ENCODE results near the gene CCDC27. TPM values are rescaled to one million over a fixed set of nuclear protein-coding genes. Genes with fewer than 3 reads are reported as not detected.
A peak's percentile ranks its signal among the peaks of the same experiment; 100 is the strongest.
"Not testable (repeated sequence)": the region's sequence is repeated elsewhere in the genome, so short reads cannot be mapped to it uniquely, and the experiment has no call there.

CCDC27 gene
- total and polyA plus RNA-seq, 5 donors from 2014 or later, result not detected

- ATAC-seq (ENCODE audit: low read depth in 2 of 2); H3K4me3 ChIP-seq (ENCODE audit: low read depth, low read length); H3K4me1 ChIP-seq (ENCODE audit: control insufficient read depth, insufficient read depth, low read length, poor library complexity, severe bottlenecking); H3K9me3 Mint-ChIP-seq; DNase-seq; H3K27me3 ChIP-seq (ENCODE audit: control insufficient read depth, insufficient read depth, low read length); H3K36me3 Mint-ChIP-seq; H3K36me3 ChIP-seq (ENCODE audit: control insufficient read depth, insufficient read depth, low read length); H3K9me3 ChIP-seq (ENCODE audit: control insufficient read depth in 2 of 2, low read length in 2 of 2); H3K27ac ChIP-seq (ENCODE audit: insufficient read depth, low read length, poor library complexity, severe bottlenecking): not testable (repeated sequence)
- H3K27me3 Mint-ChIP-seq, result peaks cover 30% of the 10 kb centered on the region
- peak overlapping the region in 1 of 4 donors; percentile 65 for H3K4me3 Mint-ChIP-seq
- peak overlapping the region in 1 of 3 donors; percentile 48 for H3K27ac Mint-ChIP-seq
- peaks cover 10 to 19% (median 16%) of the 10 kb centered on the region in 4 donors for H3K4me1 Mint-ChIP-seq
Measured at GRCh38 chr1:3800795-3801194, 48.5 kb downstream of the CCDC27 start.

DNA sequence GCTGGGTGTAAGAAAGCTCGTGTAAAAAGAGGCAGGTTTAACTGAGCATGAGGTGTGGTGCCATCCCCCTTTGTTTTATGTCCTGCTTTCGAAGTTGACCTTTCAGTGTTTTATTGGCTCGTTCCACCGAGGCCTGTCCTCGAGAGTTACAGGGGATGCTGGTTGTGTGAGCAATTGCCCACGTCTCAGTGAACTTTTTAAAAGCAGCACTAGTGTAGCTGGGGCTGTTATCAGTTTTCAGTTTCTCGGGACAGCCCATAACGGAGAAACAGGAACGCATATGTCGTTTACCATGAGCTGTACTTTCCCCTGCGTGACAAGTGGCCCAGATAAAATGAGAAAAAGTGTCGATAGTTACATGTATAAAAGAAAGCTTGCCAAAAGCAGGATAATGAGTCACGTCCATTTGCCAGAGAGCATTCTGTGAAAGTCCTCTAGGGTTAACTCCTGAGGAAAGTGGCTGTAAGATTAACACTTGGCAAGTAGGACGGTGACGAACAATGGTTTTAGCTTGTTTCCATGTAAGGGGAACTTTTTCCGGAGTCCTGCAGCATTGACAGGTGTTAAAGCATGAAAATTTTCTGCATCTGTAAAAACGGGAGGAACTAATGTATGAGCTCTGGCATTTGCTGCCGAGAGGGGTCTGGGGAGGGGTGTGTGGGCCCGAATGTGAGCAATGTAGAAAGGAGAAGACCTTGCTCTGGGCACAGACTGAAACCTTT, 51.8 kb downstream of the CCDC27 start:
- peaks cover 3% of the 10 kb centered on the region for H3K36me3 Mint-ChIP-seq
- H3K27ac Mint-ChIP-seq, result no peak overlapping the region
- ATAC-seq (ENCODE audit: low read depth in 2 of 2) (no peak), DNase-seq (no peak)
- Histone ChIP-seq H3K9me3 (ENCODE audit: control insufficient read depth in 2 of 2, low read length in 2 of 2) (no peaks in the 10 kb centered on the region), H3K27ac (ENCODE audit: insufficient read depth, low read length, poor library complexity, severe bottlenecking) (no peak overlapping the region), H3K27me3 (ENCODE audit: control insufficient read depth, insufficient read depth, low read length) (peaks cover 8% of the 10 kb centered on the region), H3K36me3 (ENCODE audit: control insufficient read depth, insufficient read depth, low read length) (no peaks in the 10 kb centered on the region), H3K4me3 (ENCODE audit: low read depth, low read length) (no peak overlapping the region), H3K4me1 (ENCODE audit: control insufficient read depth, insufficient read depth, low read length, poor library complexity, severe bottlenecking) (no peaks in the 10 kb centered on the region)
- peaks cover 0 to 2% (median 0%) of the 10 kb centered on the region in 7 donors for H3K9me3 Mint-ChIP-seq
- H3K4me1 Mint-ChIP-seq, result peaks cover 3 to 8% (median 6%) of the 10 kb centered on the region in 4 donors
- peaks cover 30% of the 10 kb centered on the region for H3K27me3 Mint-ChIP-seq
- no peak overlapping the region for H3K4me3 Mint-ChIP-seq

- not testable (repeated sequence) for H3K4me3 ChIP-seq (ENCODE audit: low read depth, low read length); H3K36me3 ChIP-seq (ENCODE audit: control insufficient read depth, insufficient read depth, low read length); H3K9me3 Mint-ChIP-seq; H3K4me1 ChIP-seq (ENCODE audit: control insufficient read depth, insufficient read depth, low read length, poor library complexity, severe bottlenecking); H3K27me3 ChIP-seq (ENCODE audit: control insufficient read depth, insufficient read depth, low read length); H3K9me3 ChIP-seq (ENCODE audit: control insufficient read depth in 2 of 2, low read length in 2 of 2); H3K36me3 Mint-ChIP-seq; H3K4me3 Mint-ChIP-seq; H3K4me1 Mint-ChIP-seq; H3K27ac ChIP-seq (ENCODE audit: insufficient read depth, low read length, poor library complexity, severe bottlenecking); ATAC-seq (ENCODE audit: low read depth in 2 of 2); H3K27ac Mint-ChIP-seq; DNase-seq
- peaks cover 30% of the 10 kb centered on the region for H3K27me3 Mint-ChIP-seq
Measured at GRCh38 chr1:3804627-3804944, 52.3 kb downstream of the CCDC27 start.

DNA sequence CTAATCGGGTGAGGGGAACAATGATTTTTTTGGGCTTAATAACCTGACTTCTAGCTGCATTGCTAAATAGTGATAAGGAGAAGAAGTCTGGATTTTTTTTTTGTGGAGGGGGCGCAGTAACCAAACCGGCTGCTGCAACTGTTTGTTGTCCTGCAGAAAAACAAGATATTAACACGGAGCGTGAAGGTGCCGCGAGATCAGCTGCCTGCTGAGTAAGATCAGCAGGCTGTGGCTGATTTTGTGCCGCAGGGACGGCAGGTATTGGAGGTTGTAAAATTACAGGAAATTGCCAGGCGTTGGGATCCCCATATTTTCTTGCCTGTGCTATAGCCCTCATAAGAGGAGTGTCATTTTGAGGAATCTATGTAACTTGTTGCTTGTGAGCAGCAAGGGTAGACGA, 52.8 kb downstream of the CCDC27 start:
- Mint-ChIP-seq H3K4me3 (no peak overlapping the region), H3K27me3 (peaks cover 30% of the 10 kb centered on the region), H3K9me3 (peaks cover 0 to 2% (median 0%) of the 10 kb centered on the region in 7 donors), H3K36me3 (no peaks in the 10 kb centered on the region), H3K27ac (peak overlapping the region in 1 of 3 donors; percentile 48), H3K4me1 (peaks cover 3 to 8% (median 6%) of the 10 kb centered on the region in 4 donors)
- H3K36me3 ChIP-seq (ENCODE audit: control insufficient read depth, insufficient read depth, low read length), result no peaks in the 10 kb centered on the region
- DNase-seq (no peak), ATAC-seq (ENCODE audit: low read depth in 2 of 2) (no peak)
- H3K4me1 ChIP-seq (ENCODE audit: control insufficient read depth, insufficient read depth, low read length, poor library complexity, severe bottlenecking), result no peaks in the 10 kb centered on the region
- H3K27ac ChIP-seq (ENCODE audit: insufficient read depth, low read length, poor library complexity, severe bottlenecking), result no peak overlapping the region
- H3K4me3 ChIP-seq (ENCODE audit: low read depth, low read length), result no peak overlapping the region
- no peaks in the 10 kb centered on the region for H3K9me3 ChIP-seq (ENCODE audit: control insufficient read depth in 2 of 2, low read length in 2 of 2)
- peaks cover 8% of the 10 kb centered on the region for H3K27me3 ChIP-seq (ENCODE audit: control insufficient read depth, insufficient read depth, low read length)

GRCh38 chr1:3807769-3808168, 55.5 kb downstream of the CCDC27 start:
- Mint-ChIP-seq H3K4me1 (no peaks in the 10 kb centered on the region), H3K9me3 (peaks cover 0 to 2% (median 0%) of the 10 kb centered on the region in 7 donors), H3K4me3 (no peak overlapping the region), H3K27ac (no peak overlapping the region), H3K36me3 (no peaks in the 10 kb centered on the region), H3K27me3 (peaks cover 15% of the 10 kb centered on the region)
- no peak for ATAC-seq (ENCODE audit: low read depth in 2 of 2)
- no peaks in the 10 kb centered on the region for H3K36me3 ChIP-seq (ENCODE audit: control insufficient read depth, insufficient read depth, low read length)
- H3K27me3 ChIP-seq (ENCODE audit: control insufficient read depth, insufficient read depth, low read length), result peaks cover 5% of the 10 kb centered on the region
- no peak overlapping the region for H3K4me3 ChIP-seq (ENCODE audit: low read depth, low read length)
- H3K9me3 ChIP-seq (ENCODE audit: control insufficient read depth in 2 of 2, low read length in 2 of 2), result no peaks in the 10 kb centered on the region
- no peaks in the 10 kb centered on the region for H3K4me1 ChIP-seq (ENCODE audit: control insufficient read depth, insufficient read depth, low read length, poor library complexity, severe bottlenecking)
- DNase-seq, result no peak
- no peak overlapping the region for H3K27ac ChIP-seq (ENCODE audit: insufficient read depth, low read length, poor library complexity, severe bottlenecking)

GRCh38 chr1:3809680-3810079, 57.4 kb downstream of the CCDC27 start:
- H3K27me3 ChIP-seq (ENCODE audit: control insufficient read depth, insufficient read depth, low read length), result no peaks in the 10 kb centered on the region
- no peak overlapping the region for H3K4me3 ChIP-seq (ENCODE audit: low read depth, low read length)
- DNase-seq (no peak), ATAC-seq (ENCODE audit: low read depth in 2 of 2) (no peak)
- H3K4me1 ChIP-seq (ENCODE audit: control insufficient read depth, insufficient read depth, low read length, poor library complexity, severe bottlenecking), result no peaks in the 10 kb centered on the region
- Mint-ChIP-seq H3K27me3 (peaks cover 6% of the 10 kb centered on the region), H3K36me3 (peaks cover 4% of the 10 kb centered on the region), H3K27ac (no peak overlapping the region), H3K9me3 (peaks cover 0 to 2% (median 0%) of the 10 kb centered on the region in 7 donors), H3K4me3 (no peak overlapping the region), H3K4me1 (no peaks in the 10 kb centered on the region)
- no peaks in the 10 kb centered on the region for H3K9me3 ChIP-seq (ENCODE audit: control insufficient read depth in 2 of 2, low read length in 2 of 2)
- H3K36me3 ChIP-seq (ENCODE audit: control insufficient read depth, insufficient read depth, low read length), result peaks cover 6% of the 10 kb centered on the region
- no peak overlapping the region for H3K27ac ChIP-seq (ENCODE audit: insufficient read depth, low read length, poor library complexity, severe bottlenecking)

GRCh38 chr1:3810149-3810761, 58.0 kb downstream of the CCDC27 start:
- not testable (repeated sequence) for H3K9me3 Mint-ChIP-seq; H3K27ac ChIP-seq (ENCODE audit: insufficient read depth, low read length, poor library complexity, severe bottlenecking); H3K27me3 Mint-ChIP-seq; ATAC-seq (ENCODE audit: low read depth in 2 of 2); H3K4me1 ChIP-seq (ENCODE audit: control insufficient read depth, insufficient read depth, low read length, poor library complexity, severe bottlenecking); H3K36me3 Mint-ChIP-seq; H3K27ac Mint-ChIP-seq; H3K4me3 ChIP-seq (ENCODE audit: low read depth, low read length); DNase-seq; H3K4me3 Mint-ChIP-seq; H3K27me3 ChIP-seq (ENCODE audit: control insufficient read depth, insufficient read depth, low read length); H3K4me1 Mint-ChIP-seq; H3K9me3 ChIP-seq (ENCODE audit: control insufficient read depth in 2 of 2, low read length in 2 of 2)
- H3K36me3 ChIP-seq (ENCODE audit: control insufficient read depth, insufficient read depth, low read length), result peaks cover 12% of the 10 kb centered on the region

GRCh38 chr1:3811595-3811911, 59.3 kb downstream of the CCDC27 start:
- peaks cover 12% of the 10 kb centered on the region for H3K36me3 Mint-ChIP-seq
- Histone ChIP-seq H3K9me3 (ENCODE audit: control insufficient read depth in 2 of 2, low read length in 2 of 2) (no peaks in the 10 kb centered on the region), H3K27me3 (ENCODE audit: control insufficient read depth, insufficient read depth, low read length) (no peaks in the 10 kb centered on the region), H3K36me3 (ENCODE audit: control insufficient read depth, insufficient read depth, low read length) (peaks cover 17% of the 10 kb centered on the region), H3K4me3 (ENCODE audit: low read depth, low read length) (no peak overlapping the region), H3K4me1 (ENCODE audit: control insufficient read depth, insufficient read depth, low read length, poor library complexity, severe bottlenecking) (no peaks in the 10 kb centered on the region), H3K27ac (ENCODE audit: insufficient read depth, low read length, poor library complexity, severe bottlenecking) (no peak overlapping the region)
- no peak overlapping the region for H3K27ac Mint-ChIP-seq
- ATAC-seq (ENCODE audit: low read depth in 2 of 2), result no peak
- DNase-seq, result no peak
- H3K9me3 Mint-ChIP-seq, result peaks cover 0 to 2% (median 0%) of the 10 kb centered on the region in 7 donors
- no peaks in the 10 kb centered on the region for H3K27me3 Mint-ChIP-seq
- H3K4me1 Mint-ChIP-seq, result no peaks in the 10 kb centered on the region
- no peak overlapping the region for H3K4me3 Mint-ChIP-seq

Measured in CD4-positive, CD25-positive, alpha-beta regulatory T cell (primary cell).